ENCODE measurements around the gene IFNG.
A peak's percentile ranks its signal among the peaks of the same experiment; 100 is the strongest.
"Not testable (repeated sequence)": the region's sequence is repeated elsewhere in the genome, so short reads cannot be mapped to it uniquely, and the experiment has no call there.

Gene IFNG

GRCh38 chr12:68159681-68160304, at the start of gene IFNG:
IFNG (minus strand) TSS chr12:68159740; CDS start chr12:68159615, 125 bp downstream.
- DNase-seq = no peak
- H3K4me3 Mint-ChIP-seq = peak within 1 kb of the TSS; percentile 14
- H3K36me3 Mint-ChIP-seq = no peaks in the 10 kb centered on the region
- no peaks in the 10 kb centered on the region for H3K9me3 Mint-ChIP-seq
- peak within 1 kb of the TSS; percentile 62 for H3K27ac Mint-ChIP-seq
- H3K27me3 Mint-ChIP-seq = no peaks in the 10 kb centered on the region
- peaks cover 30% of the 10 kb centered on the region for H3K4me1 Mint-ChIP-seq
- CTCF ChIA-PET = interaction anchor here (0.7 to 7.1 kb wide), 5 partner anchors 36 to 121 kb away, joined by 3 to 157 read pairs (median 19); no protein-coding TSS in a partner anchor

- CTCF ChIA-PET = interaction anchor here (0.8 kb wide), 1 partner anchor 169 kb away, joined by 4 read pairs; no protein-coding TSS in a partner anchor
- not testable (repeated sequence) for H3K4me3 Mint-ChIP-seq, H3K36me3 Mint-ChIP-seq, H3K4me1 Mint-ChIP-seq, H3K27me3 Mint-ChIP-seq, H3K27ac Mint-ChIP-seq, DNase-seq, H3K9me3 Mint-ChIP-seq
Measured at GRCh38 chr12:68209048-68209728, 49.6 kb upstream of the IFNG start.

- Mint-ChIP-seq H3K36me3 (peaks cover 1% of the 10 kb centered on the region), H3K4me1 (peaks cover 22% of the 10 kb centered on the region), H3K27me3 (no peaks in the 10 kb centered on the region), H3K9me3 (no peaks in the 10 kb centered on the region), H3K27ac (no peak overlapping the region), H3K4me3 (no peak overlapping the region)
- CTCF ChIA-PET = interaction anchor here (1.1 kb wide), 1 partner anchor 109 kb away, joined by 3 read pairs; no protein-coding TSS in a partner anchor
- DNase-seq = no peak
Measured at GRCh38 chr12:68207276-68207675, 47.7 kb upstream of the IFNG start.

- H3K27me3 Mint-ChIP-seq = no peaks in the 10 kb centered on the region
- H3K4me3 Mint-ChIP-seq = no peak overlapping the region
- CTCF ChIA-PET = interaction anchor here (1.1 kb wide), 1 partner anchor 110 kb away, joined by 3 read pairs; no protein-coding TSS in a partner anchor
Measured at GRCh38 chr12:68206446-68206845, 46.9 kb upstream of the IFNG start.

GRCh38 chr12:68203460-68203875, 43.9 kb upstream of the IFNG start:
- no peak for DNase-seq
- Mint-ChIP-seq H3K27ac (no peak overlapping the region), H3K9me3 (no peaks in the 10 kb centered on the region), H3K27me3 (no peaks in the 10 kb centered on the region), H3K36me3 (peaks cover under 1% of the 10 kb centered on the region), H3K4me1 (peaks cover 39% of the 10 kb centered on the region), H3K4me3 (no peak overlapping the region)
- CTCF ChIA-PET = no interaction called here

More at GRCh38 chr12:68206446-68206845, 46.9 kb upstream of the IFNG start:
- DNase-seq = no peak
- Mint-ChIP-seq H3K27ac (no peak overlapping the region), H3K4me1 (peaks cover 20% of the 10 kb centered on the region), H3K9me3 (no peaks in the 10 kb centered on the region), H3K36me3 (no peaks in the 10 kb centered on the region)

- CTCF ChIA-PET = no interaction called here
- H3K27me3 Mint-ChIP-seq = no peaks in the 10 kb centered on the region
- H3K4me3 Mint-ChIP-seq = no peak overlapping the region
- peaks cover 40% of the 10 kb centered on the region for H3K4me1 Mint-ChIP-seq
- DNase-seq = no peak
- H3K27ac Mint-ChIP-seq = no peak overlapping the region
- no peaks in the 10 kb centered on the region for H3K9me3 Mint-ChIP-seq
- H3K36me3 Mint-ChIP-seq = peaks cover 1% of the 10 kb centered on the region
Measured at GRCh38 chr12:68200854-68201253, 41.3 kb upstream of the IFNG start.

GRCh38 chr12:68199127-68199526, 39.6 kb upstream of the IFNG start:
- Mint-ChIP-seq H3K4me3 (no peak overlapping the region), H3K27me3 (no peaks in the 10 kb centered on the region), H3K27ac (no peak overlapping the region), H3K36me3 (peaks cover 1% of the 10 kb centered on the region), H3K4me1 (peaks cover 40% of the 10 kb centered on the region), H3K9me3 (no peaks in the 10 kb centered on the region)
- DNase-seq = no peak
- CTCF ChIA-PET = no interaction called here

GRCh38 chr12:68198507-68199086, 39.1 kb upstream of the IFNG start:
- CTCF ChIA-PET = no interaction called here
- H3K4me3 Mint-ChIP-seq = peak overlapping the region; percentile 22
- H3K36me3 Mint-ChIP-seq = peaks cover 1% of the 10 kb centered on the region
- no peak for DNase-seq
- H3K27ac Mint-ChIP-seq = no peak overlapping the region
- peaks cover 38% of the 10 kb centered on the region for H3K4me1 Mint-ChIP-seq
- no peaks in the 10 kb centered on the region for H3K27me3 Mint-ChIP-seq
- no peaks in the 10 kb centered on the region for H3K9me3 Mint-ChIP-seq

- H3K4me3 Mint-ChIP-seq = no peak overlapping the region
- CTCF ChIA-PET = no interaction called here
- peaks cover 6% of the 10 kb centered on the region for H3K27me3 Mint-ChIP-seq
- no peaks in the 10 kb centered on the region for H3K9me3 Mint-ChIP-seq
- peaks cover 30% of the 10 kb centered on the region for H3K4me1 Mint-ChIP-seq
- peak overlapping the region; percentile 6 for H3K27ac Mint-ChIP-seq
- DNase-seq = no peak
- no peaks in the 10 kb centered on the region for H3K36me3 Mint-ChIP-seq
Measured at GRCh38 chr12:68190301-68190700, 30.8 kb upstream of the IFNG start.

- Mint-ChIP-seq H3K27me3 (peaks cover 6% of the 10 kb centered on the region), H3K36me3 (no peaks in the 10 kb centered on the region), H3K4me3 (peak overlapping the region; percentile 35), H3K4me1 (peaks cover 30% of the 10 kb centered on the region), H3K27ac (peak overlapping the region; percentile 84), H3K9me3 (no peaks in the 10 kb centered on the region)
- CTCF ChIA-PET = no interaction called here
- peak; percentile 46 for DNase-seq
Measured at GRCh38 chr12:68189821-68190242, 30.3 kb upstream of the IFNG start.

GRCh38 chr12:68185598-68185997, 26.1 kb upstream of the IFNG start:
- Mint-ChIP-seq H3K36me3 (peaks cover 3% of the 10 kb centered on the region), H3K27me3 (peaks cover 6% of the 10 kb centered on the region), H3K27ac (no peak overlapping the region), H3K9me3 (peaks cover 2% of the 10 kb centered on the region), H3K4me1 (peaks cover 40% of the 10 kb centered on the region), H3K4me3 (no peak overlapping the region)
- CTCF ChIA-PET = no interaction called here
- no peak for DNase-seq

- Mint-ChIP-seq H3K9me3 (peaks cover 5% of the 10 kb centered on the region), H3K27me3 (peaks cover under 1% of the 10 kb centered on the region), H3K4me3 (peak overlapping the region; percentile 22), H3K27ac (peak overlapping the region; percentile 87), H3K36me3 (peaks cover 11% of the 10 kb centered on the region), H3K4me1 (peaks cover 58% of the 10 kb centered on the region)
- peak; percentile 76 for DNase-seq
- CTCF ChIA-PET = interaction anchor here (0.9 to 1.5 kb wide), 8 partner anchors 16 to 178 kb away, joined by 3 to 6 read pairs (median 4); no protein-coding TSS in a partner anchor
Measured at GRCh38 chr12:68180792-68181744, 21.5 kb upstream of the IFNG start.

- Mint-ChIP-seq H3K4me1 (peaks cover 80% of the 10 kb centered on the region), H3K4me3 (no peak overlapping the region), H3K36me3 (peaks cover 11% of the 10 kb centered on the region), H3K27ac (no peak overlapping the region), H3K27me3 (no peaks in the 10 kb centered on the region), H3K9me3 (peaks cover 10% of the 10 kb centered on the region)
- no peak for DNase-seq
- CTCF ChIA-PET = interaction anchor here (0.6 kb wide), 1 partner anchor 51 kb away, joined by 4 read pairs; no protein-coding TSS in a partner anchor
Measured at GRCh38 chr12:68178774-68179439, 19.4 kb upstream of the IFNG start.
